Aorta (tissue), 5 donors: ENCODE measurements around the gene IL12RB2. TPM values are rescaled to one million over a fixed set of nuclear protein-coding genes. Genes with fewer than 3 reads are reported as not detected.

Source experiments
- ATAC-seq: fragments of 200-7000 bp; cut with Tn5 transposase; one replicate; pipeline ENCODE4 v1.9.1; 2022; ENCODE audit warnings: moderate library complexity; ENCODE audit not compliant: low FRiP score
- DNase-seq, 2 donors: peaks; one replicate each; pipeline ENCODE4 v3.0.0-alpha.2; 2020
- H3K27ac ChIP-seq, 2 donors: one replicate each; pipeline ENCODE4 v1.5.1; 2013; ENCODE audit warnings: low read length in 2 of 2, mild to moderate bottlenecking in 2 of 2, moderate library complexity in 2 of 2, control low read depth in 1 of 2, inconsistent platforms in 1 of 2, low read depth in 1 of 2
- H3K27me3 ChIP-seq, 2 donors: one replicate each; pipeline ENCODE4 v1.6.1; 2013; ENCODE audit warnings: control low read depth in 1 of 2, low read length in 1 of 2, mild to moderate bottlenecking in 1 of 2, moderate library complexity in 1 of 2; ENCODE audit not compliant: insufficient read depth in 2 of 2, control insufficient read depth in 1 of 2
- H3K36me3 ChIP-seq, 2 donors: one replicate each; pipeline ENCODE4 v1.6.1; 2013; ENCODE audit warnings: control low read depth in 1 of 2, low read length in 1 of 2, mild to moderate bottlenecking in 1 of 2; ENCODE audit not compliant: insufficient read depth in 2 of 2, control insufficient read depth in 1 of 2
- H3K4me1 ChIP-seq, 2 donors: one replicate each; pipeline ENCODE4 v1.6.1; 2013; ENCODE audit warnings: low read length in 2 of 2, control low read depth in 1 of 2, mild to moderate bottlenecking in 1 of 2, moderate library complexity in 1 of 2; ENCODE audit not compliant: insufficient read depth in 2 of 2, control insufficient read depth in 1 of 2
- H3K4me3 ChIP-seq, 2 donors: one replicate each; pipeline ENCODE4 v1.5.1; 2013; ENCODE audit warnings: low read length in 2 of 2, control low read depth in 1 of 2, mild to moderate bottlenecking in 1 of 2
- H3K9me3 ChIP-seq: one replicate; pipeline ENCODE4 v1.6.1; 2013; ENCODE audit warnings: mild to moderate bottlenecking, low read length; ENCODE audit not compliant: control insufficient read depth
- WGBS, 2 donors: extraction: QIAGEN DNeasy Blood & Tissue Kit; methylation state at CpG; one replicate each; pipeline ENCODE4 v1.1.7; 2013; 5-methylcytosine and 5-hydroxymethylcytosine counted together
- intact Hi-C, 2 donors: fragments of 100-400 bp; cut with DNase I; formaldehyde crosslinking; loops; one replicate each; pipeline versions ENCODE4 v1.14.2 to v1.15.0; 2022
- polyA plus RNA-seq, 2 donors: library from polyadenylated mRNA; stranded (reverse); fragments of 200-250 nt; gene quantifications; one replicate each; pipeline ENCODE4 v1.2.3, GENCODE V29; 2013
- total RNA-seq, 2 donors: library from RNA; stranded (reverse); fragmentation: NEBNext Ultra II Directional; extraction: Animal tissue kit (Norgen Biotek cat#: 25700); gene quantifications; one replicate each; pipeline ENCODE4 v1.2.1, GENCODE V29; 2021
- donor health status: healthy with polysubstance abuse.
- donor health status: Bipolar disorder and iron deficiency.
- donor health status: DM: no; HTN: no; CAD: no.
- donor health status: DM: no; HTN: no; CAD: no.
- donor health status: DM: yes; HTN: yes; CAD: no.

The IL12RB2 gene
- total and polyA plus RNA-seq, 4 donors: 0.08 to 5.3 (median 0.88) TPM; not detected in 1

DNA sequence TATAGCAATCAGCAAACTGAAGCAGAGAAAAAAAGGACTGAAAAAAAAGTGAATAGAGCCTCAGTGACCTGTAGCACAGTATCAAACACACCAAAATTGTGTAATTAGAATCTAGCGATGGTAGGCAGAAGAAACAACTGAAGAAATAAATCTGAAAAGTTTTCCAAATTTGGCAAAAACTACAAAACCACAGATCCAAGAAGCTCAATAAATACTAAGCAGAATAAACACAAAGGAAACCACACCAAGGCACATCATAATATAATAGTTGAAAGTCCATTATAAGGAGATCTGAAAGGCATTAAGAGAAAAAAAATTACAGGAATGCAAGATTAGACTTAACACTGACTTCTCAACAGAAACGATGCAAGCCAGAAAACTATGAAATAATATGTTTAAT lies 7.1 kb upstream of the IL12RB2 start:
- Histone ChIP-seq H3K4me1 (no peaks in the 10 kb centered on the region), H3K9me3 (no peaks in the 10 kb centered on the region), H3K4me3 (no peak overlapping the region), H3K27me3 (no peaks in the 10 kb centered on the region), H3K36me3 (no peaks in the 10 kb centered on the region), H3K27ac (no peak overlapping the region)
- ATAC-seq (no peak), DNase-seq (no peak)
- WGBS, 2 donors: 41 to 42% methylated on average over 2 of the region's 2 CpGs
- intact Hi-C loops: no loop called here

DNA sequence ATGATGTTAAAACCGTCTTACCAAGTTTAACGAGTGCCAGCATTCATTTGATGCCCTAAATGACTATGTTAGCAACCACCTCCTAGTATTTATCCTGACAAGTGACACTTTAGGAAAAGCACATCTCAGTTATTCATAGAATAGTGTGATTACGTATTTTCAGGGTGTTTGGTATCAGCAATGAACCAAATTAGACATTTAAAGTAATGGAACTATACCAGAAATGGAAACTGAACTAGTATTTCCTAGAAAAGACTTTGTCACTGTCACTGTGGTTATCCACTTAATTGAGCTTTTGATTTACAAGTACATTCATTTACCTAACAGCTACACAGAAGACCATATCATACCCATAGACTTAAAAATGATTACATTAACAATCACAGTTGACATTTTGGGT lies 3.6 kb upstream of the IL12RB2 start:
- intact Hi-C loops: no loop called here
- no peak for ATAC-seq
- 72 to 80% methylated on average over 3 of the region's 3 CpGs for WGBS, 2 donors

DNA sequence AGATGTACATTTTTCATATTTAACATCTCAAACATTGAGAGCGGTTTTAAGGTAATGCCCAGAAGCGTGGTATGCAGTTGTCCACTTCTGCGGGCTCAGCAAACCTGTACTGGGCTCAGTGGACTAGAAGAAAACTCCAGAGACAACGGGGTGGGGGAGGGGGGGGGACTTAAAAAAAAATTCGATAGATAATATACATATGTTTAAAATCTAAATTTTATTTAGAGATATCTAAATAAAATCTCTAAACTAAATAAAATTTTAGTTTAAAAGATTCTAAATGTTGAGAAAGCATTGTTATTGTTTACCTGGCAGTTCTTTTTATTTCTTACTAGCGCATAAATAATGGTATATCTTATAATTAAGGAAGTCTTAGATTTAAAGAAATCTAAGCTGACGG lies 1.1 kb upstream of the IL12RB2 start:
- no peak for DNase-seq
- Histone ChIP-seq H3K4me3 (no peak overlapping the region), H3K9me3 (no peaks in the 10 kb centered on the region), H3K27ac (no peak overlapping the region), H3K27me3 (no peaks in the 10 kb centered on the region), H3K4me1 (no peaks in the 10 kb centered on the region), H3K36me3 (no peaks in the 10 kb centered on the region)
- WGBS, 2 donors: 87 to 89% methylated on average over 7 of the region's 7 CpGs
- intact Hi-C loops: no loop called here
- ATAC-seq: no peak

More for the DNA sequence above, 3.6 kb upstream of the IL12RB2 start:
- Histone ChIP-seq H3K4me3 (no peak overlapping the region), H3K27ac (no peak overlapping the region), H3K4me1 (no peaks in the 10 kb centered on the region), H3K9me3 (no peaks in the 10 kb centered on the region), H3K27me3 (no peaks in the 10 kb centered on the region), H3K36me3 (no peaks in the 10 kb centered on the region)
- DNase-seq: no peak

DNA sequence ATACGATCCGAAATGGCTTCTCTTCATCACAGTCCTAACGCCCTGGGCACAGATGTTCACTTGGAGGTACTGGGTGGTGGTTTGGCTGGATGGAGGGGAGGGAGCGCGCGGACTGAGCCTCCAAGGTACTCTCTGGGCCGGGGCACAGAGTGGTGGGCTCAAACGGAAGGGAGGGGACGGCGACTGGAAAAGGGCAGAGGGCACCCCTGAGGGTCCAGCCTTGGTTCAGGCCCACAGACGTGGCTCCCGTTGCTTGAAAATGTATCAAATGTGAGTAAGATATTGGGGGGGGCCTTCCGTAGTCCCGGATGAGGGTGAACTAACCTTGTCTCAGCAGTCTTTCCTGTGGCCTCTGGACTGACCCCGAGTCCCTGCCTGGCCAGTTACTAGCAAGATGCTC lies 463 bp downstream of the IL12RB2 start:
- no peak for DNase-seq
- Histone ChIP-seq H3K4me3 (no peak overlapping the region), H3K27me3 (no peaks in the 10 kb centered on the region), H3K36me3 (no peaks in the 10 kb centered on the region), H3K4me1 (no peaks in the 10 kb centered on the region), H3K9me3 (no peaks in the 10 kb centered on the region), H3K27ac (no peak overlapping the region)
- no peak for ATAC-seq
- 25 to 30% methylated on average over 15 of the region's 15 CpGs for WGBS, 2 donors
- intact Hi-C loops: no loop called here

- Histone ChIP-seq H3K4me3 (no peak overlapping the region), H3K27ac (no peak overlapping the region), H3K9me3 (no peaks in the 10 kb centered on the region), H3K4me1 (no peaks in the 10 kb centered on the region), H3K27me3 (no peaks in the 10 kb centered on the region), H3K36me3 (no peaks in the 10 kb centered on the region)
- no peak for ATAC-seq
- intact Hi-C loops: no loop called here
- WGBS, 2 donors: 68 to 73% methylated on average over 2 of the region's 2 CpGs
- DNase-seq: no peak
Measured at GRCh38 chr1:67312615-67313014, 4.9 kb downstream of the IL12RB2 start.

- ATAC-seq: no peak
- Histone ChIP-seq H3K27ac (no peak overlapping the region), H3K9me3 (no peaks in the 10 kb centered on the region), H3K36me3 (no peaks in the 10 kb centered on the region), H3K27me3 (no peaks in the 10 kb centered on the region), H3K4me1 (no peaks in the 10 kb centered on the region), H3K4me3 (no peak overlapping the region)
- WGBS, 2 donors: 76 to 77% methylated on average over 8 of the region's 8 CpGs
- DNase-seq: no peak
- intact Hi-C loops: no loop called here
Measured at GRCh38 chr1:67313934-67314671, 6.4 kb downstream of the IL12RB2 start.

GRCh38 chr1:67314696-67315095 lies 7.0 kb downstream of the IL12RB2 start:
- no peaks in the 10 kb centered on the region for H3K9me3 ChIP-seq
- no peak for DNase-seq
- H3K4me3 ChIP-seq: no peak overlapping the region
- intact Hi-C loops: no loop called here
- H3K27me3 ChIP-seq: no peaks in the 10 kb centered on the region
- no peaks in the 10 kb centered on the region for H3K36me3 ChIP-seq
- H3K27ac ChIP-seq: no peak overlapping the region
- no peak for ATAC-seq
- WGBS, 2 donors: 2 to 13% methylated on average over 5 of the region's 5 CpGs
- H3K4me1 ChIP-seq: no peaks in the 10 kb centered on the region

DNA sequence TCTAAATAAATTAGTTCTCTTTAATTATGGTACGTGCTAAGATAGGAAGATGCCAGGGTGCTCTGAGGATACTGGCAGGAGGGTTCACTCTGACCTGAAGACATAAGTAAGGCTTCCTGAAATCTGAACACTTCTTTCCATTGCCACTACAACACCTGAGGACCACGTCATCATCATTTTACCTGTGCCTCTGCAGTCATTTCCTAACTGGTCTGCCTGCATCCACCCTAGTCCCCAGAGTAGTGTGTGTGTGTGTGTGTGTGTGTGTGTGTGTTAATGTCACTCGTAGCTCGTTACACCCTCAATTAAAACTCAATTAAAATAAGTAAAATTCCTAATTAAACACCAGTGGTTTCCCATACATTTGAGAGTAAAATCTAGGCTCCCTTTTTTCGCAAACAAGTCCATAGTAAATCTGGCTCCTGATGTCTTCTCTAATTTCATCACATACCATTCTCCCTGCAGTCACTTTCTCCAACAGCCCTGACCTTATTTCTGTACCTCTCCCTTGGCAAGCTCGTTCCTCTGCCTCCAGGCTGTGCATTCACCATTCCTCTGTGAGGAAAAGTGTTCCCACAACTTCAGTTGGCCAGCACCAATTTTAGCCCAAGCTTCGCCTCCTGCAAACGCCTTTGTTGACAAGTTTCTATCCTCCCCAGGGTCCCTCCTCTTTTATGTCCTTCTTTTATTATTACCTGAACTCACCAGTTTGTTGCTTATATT lies 8.7 kb downstream of the IL12RB2 start:
- H3K4me3 ChIP-seq: no peak overlapping the region
- intact Hi-C loops: no loop called here
- H3K27ac ChIP-seq: no peak overlapping the region
- H3K9me3 ChIP-seq: no peaks in the 10 kb centered on the region
- no peaks in the 10 kb centered on the region for H3K27me3 ChIP-seq
- ATAC-seq (no peak), DNase-seq (no peak)
- no peaks in the 10 kb centered on the region for H3K4me1 ChIP-seq
- no peaks in the 10 kb centered on the region for H3K36me3 ChIP-seq
- 70 to 73% methylated on average over 8 of the region's 8 CpGs for WGBS, 2 donors

DNA sequence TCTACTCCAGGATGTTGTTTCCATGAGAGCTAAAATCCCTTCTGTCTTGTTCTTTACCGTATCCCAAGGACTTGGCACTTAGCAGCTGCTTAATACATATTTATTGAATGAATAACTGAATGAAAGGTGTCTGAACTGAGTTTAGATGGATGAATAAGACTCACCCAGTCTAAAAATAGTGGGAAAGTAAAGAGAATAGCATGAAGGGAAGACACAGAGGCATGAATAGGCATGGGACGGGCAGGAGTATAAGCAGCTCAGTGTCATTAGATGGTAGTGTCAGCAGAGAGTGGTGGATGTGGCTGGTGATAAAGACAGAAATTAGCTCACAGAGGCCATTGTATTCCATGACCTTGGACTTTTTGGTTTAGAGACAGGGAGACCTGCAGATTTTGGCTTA lies 9.2 kb downstream of the IL12RB2 start:
- WGBS, 2 donors: 80 to 87% methylated on average over 2 of the region's 2 CpGs
- ATAC-seq (no peak), DNase-seq (no peak)
- no peak overlapping the region for H3K4me3 ChIP-seq
- H3K9me3 ChIP-seq: no peaks in the 10 kb centered on the region
- H3K4me1 ChIP-seq: no peaks in the 10 kb centered on the region
- H3K36me3 ChIP-seq: no peaks in the 10 kb centered on the region
- H3K27ac ChIP-seq: no peak overlapping the region
- intact Hi-C loops: no loop called here
- H3K27me3 ChIP-seq: no peaks in the 10 kb centered on the region
